ENCODE measurements around the gene RGL4.

DNA sequence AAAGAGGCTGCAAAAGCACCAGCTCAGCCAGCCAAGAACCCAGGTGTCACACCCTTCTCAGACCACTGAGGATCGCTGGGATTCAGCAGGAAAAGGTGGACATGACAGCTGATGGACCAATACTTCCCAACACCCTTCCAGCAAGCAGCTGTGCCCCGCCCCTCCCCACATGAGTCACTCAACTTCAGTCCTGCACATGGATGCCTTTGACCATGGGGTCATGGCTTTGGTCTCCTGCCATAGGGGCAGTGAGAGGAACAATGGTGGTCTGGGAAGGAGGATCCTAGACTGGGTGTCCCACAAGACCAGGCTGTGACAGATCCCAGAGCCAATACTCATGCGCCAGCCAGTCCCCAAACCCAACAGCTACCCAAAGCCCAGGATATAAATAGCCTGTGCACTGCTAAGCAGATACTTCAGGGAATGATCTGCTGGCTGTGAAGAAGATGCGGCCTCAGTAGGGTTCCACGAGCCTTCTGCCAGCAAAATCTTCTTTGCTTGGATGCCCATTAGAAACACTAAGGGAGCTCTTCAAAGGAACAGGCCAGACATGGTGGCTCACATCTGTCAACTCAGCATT, 5.5 kb upstream of the RGL4 start:
- TF ChIP-seq POLR2A (IDR thresholded peaks at IDR 0.05), result no peak
- TF ChIP-seq, protein P1, sequence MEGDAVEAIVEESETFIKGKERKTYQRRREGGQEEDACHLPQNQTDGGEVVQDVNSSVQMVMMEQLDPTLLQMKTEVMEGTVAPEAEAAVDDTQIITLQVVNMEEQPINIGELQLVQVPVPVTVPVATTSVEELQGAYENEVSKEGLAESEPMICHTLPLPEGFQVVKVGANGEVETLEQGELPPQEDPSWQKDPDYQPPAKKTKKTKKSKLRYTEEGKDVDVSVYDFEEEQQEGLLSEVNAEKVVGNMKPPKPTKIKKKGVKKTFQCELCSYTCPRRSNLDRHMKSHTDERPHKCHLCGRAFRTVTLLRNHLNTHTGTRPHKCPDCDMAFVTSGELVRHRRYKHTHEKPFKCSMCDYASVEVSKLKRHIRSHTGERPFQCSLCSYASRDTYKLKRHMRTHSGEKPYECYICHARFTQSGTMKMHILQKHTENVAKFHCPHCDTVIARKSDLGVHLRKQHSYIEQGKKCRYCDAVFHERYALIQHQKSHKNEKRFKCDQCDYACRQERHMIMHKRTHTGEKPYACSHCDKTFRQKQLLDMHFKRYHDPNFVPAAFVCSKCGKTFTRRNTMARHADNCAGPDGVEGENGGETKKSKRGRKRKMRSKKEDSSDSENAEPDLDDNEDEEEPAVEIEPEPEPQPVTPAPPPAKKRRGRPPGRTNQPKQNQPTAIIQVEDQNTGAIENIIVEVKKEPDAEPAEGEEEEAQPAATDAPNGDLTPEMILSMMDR (IDR thresholded peaks at IDR 0.05), result no peak
- TF ChIP-seq POLR2AphosphoS5 (IDR thresholded peaks at IDR 0.05), result no peak
